NCI-H2171 treated with DMSO at 0.1 percent for 48 hours (cell line): ENCODE results near the gene KCP.

Experiments used
- DNase-seq: peaks from one replicate; lab custom pipeline; 2025; lab: John Stamatoyannopoulos, UW

KCP gene

DNA sequence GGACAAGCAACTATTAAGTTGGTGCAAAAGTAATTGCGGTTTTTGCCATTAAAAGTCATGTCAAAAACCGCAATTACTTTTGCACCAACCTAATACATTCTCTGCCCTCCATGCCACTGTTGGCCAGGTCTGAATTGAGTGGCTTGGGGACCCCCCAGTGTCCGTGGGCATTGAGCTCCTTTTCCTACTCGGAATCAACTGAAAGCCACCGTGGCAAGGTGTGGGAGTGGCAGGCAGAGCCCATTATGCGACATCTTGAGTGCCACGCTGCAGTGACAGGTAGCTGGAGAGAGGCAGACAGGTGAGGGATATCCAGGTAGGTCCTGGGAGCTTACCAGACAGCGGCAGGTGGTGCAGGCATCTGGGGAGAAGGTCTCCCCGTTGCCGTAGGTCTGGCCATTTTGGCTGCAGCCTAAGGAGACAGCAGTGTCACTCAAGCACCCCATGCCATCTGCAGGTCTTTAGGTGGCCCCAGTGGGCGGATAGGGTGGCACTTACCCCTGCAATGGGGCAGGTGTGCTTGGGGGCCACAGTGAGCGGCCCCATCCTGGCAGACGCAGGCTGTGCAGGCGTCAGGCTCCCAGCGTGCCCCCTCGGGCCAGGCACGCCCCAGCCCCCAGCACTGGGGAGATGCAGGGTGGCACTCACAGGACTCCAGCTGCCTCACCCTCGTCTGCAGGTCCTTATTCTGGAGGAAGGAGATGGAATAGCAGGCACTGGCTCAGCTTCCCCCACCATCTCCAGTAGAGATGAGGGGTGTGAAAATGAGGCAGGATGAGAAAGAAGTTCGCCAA lies 3.5 kb downstream of the KCP start:
- no peak for DNase-seq

DNA sequence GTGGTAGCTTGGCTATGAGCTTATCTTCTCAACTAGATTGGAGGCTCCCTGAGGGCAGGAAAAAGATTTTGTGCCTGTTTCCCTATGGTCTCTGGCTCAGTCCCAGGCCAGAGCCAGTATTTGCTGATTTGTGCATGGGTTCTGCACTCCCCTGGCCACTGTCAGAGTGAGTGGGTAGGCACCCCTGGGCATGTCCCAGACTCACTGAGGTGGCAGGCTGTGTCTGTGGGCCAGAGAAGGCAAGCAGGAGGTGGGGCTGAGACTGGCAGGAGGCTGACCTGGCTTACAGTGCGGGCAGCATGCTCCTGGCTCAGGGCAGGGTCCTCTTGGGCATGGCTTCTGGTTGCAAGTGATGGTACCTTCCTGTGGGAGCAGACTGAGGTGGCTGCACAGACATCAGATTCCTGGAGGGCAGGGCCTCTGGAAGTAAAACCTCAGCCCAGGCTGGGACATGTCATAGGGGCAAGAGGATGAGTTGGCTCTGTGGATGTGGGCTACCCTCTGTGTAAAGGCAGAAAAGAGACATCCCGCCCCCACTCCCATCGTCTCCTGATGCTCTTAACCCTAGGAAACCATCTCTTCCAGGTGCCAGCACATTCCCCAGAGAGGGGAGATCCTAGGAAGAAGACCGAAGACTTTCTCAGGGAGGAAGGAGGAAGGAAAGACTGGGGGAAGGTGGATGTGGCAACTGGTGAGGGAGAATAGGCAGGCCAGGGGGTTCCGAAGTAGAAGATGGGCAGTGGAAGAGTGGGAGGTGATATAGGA lies 4.3 kb downstream of the KCP start:
- DNase-seq: no peak

DNA sequence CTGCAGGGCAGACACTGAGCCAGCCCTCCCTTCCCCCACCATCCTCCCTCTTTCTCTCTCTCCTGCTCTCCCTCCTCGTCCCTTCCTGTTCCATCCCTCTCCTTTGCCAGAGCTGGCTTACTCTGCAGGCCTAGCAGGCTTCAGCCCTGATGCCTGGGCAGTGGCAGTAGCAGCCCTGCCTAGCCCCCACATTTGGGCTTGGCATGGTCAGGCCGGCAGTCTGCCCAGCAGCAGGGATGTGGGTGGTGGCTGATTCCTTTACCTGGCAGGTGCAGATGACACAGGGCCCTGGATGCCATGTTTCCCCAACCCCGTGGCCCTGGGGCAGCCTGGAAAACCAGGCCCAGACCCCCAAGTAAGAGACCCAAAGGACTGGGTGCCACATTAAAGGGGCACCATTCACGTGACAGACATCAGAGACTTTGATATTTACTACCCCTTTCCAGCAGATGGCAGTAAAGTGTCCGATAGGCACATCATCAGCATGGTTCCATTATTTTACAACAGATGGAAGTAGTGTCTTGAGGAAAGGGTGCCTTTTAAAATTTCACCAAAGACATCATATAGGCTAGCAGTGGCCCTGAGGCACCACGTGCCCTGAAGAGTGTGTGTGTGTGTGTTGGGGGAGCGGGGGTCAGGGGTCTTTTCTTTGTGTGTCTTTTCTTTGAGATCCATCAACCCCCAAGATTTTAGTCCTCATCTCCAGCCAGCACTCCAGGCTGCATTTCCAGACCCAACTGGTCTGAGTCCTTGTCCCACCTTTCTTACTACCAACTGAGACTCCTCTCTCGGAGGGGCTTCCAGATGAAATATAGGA lies 5.9 kb downstream of the KCP start:
- DNase-seq: peak; percentile 57

DNA sequence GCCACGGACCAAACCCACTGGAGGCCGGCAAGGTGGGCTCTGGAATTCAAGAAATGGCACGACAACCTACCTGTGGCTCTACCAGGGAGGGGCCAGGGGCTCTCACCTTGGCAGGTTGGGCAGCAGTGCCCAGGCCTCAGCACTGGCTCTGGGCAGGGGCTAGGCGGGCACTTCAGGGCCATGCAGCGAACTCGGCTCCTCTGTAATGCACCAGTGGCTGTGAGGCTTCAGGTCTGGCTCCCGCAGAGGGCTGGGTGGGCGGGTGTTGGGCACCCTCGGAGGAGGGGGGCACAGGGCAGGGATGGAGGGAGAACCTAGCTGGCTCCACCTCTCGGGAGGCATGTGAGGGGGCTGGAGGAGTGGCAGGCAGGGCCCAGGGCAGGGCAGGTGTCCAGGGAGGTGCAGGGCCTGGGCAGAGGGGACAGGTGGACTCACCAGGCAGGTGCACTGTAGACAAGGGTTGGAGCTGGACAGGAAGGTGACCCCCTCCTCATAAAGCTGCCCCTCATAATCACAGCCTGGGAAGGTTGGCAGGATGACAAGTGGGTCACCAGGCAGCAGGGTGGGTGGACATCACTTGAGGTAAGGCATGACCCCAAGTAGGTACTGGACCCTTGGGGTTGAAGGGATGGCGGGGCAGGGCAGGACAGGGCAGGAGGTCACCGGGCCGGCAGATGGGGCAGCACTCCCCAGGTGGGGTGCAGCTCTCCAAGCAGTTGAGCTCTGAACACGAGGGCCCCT lies 6.7 kb downstream of the KCP start:
- DNase-seq: no peak

DNA sequence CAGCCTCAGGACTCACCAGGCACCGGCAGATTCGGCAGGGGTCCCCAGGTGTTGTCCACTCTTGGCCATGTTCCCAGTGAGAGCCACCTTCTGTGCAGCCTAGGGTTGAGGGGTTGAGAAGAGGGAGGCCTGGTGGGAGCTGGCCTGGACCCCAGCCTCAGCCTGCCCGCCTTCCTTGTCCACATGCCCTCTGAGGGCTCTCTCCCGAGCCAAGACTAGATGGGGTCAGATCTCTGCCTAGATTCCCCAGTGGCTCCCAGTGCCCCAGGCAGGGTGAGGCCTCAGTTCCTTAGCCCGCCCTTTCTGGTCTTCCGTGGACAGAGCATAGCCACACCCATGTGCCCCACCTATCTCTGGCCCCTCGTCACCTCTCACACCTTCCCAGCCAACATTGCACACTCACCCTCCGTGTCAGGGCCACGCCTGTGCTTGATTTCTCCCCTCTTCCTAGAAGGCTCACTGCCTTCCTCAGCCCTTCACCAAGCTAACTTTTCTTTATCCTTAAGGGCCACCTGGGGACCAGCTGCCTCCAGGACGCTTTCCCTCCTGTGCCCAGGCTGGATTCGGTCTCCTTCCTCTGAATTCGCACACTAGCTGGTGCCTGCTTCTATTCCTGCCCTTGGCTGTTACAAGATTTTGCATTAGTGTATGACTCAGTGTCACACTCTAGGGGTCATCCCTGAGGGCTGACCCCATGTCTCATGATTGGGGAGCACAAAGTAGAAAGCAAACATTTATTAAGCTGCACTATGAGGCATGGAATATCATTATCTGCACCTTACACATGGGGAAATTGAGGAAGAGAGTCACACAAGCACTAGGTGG lies 7.5 kb downstream of the KCP start:
- no peak for DNase-seq

DNA sequence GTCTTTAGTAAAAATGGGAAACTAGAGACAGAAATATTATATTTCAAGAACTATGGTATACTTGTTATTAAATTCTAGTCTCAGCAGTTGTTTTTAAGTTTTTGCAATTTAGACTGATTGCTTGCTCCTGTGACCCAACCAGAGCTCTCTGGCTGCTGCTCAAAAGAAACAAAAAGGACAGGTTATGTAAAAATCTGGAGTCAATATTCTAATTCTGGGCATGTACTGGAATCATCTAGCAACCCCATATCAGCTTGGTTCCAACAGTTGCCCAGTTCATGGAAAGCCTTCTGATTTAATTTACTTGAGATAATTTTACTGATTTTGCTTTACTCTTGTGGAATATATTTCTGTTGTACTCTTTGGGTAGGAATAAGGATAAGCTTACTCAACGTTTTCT lies 10.3 kb downstream of the KCP start:
- DNase-seq: no peak

DNA sequence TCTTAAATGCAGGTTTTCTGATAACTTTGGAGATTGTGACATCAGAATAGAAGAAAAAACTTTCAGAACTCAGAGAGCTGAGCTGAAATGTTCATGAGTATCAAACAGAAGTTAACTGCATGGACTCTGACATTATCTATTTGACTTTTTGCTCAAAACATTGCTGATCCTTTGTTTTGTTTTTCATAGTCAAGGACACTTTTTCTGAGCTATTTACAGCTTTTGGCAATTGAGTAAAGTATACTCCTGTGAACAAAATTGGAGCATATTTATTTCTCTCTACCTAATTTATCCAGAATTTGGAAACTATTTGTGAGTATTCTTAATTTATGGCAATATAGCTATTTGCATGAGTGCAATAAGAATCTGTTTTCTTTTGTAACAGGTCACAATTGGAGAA lies 11.1 kb downstream of the KCP start:
- DNase-seq: no peak

DNA sequence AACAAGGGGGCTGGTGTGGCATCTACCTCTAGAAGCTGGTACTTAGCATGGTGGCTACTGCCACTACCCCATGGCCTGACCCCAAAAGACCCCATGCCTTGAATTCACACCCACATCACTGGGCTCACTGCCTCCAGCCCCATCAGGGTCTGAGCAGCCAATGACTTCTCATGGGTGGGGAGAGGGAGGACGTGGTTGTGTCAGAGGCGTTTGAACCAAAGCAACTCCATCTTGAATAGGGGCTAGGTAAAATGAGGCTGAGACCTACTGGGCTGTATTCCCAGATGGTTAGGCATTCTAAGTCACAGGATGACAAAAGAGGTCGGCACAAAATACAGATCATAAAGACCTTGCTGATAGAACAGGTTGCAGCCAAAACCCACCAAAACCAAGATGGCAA lies 15.2 kb downstream of the KCP start:
- DNase-seq: no peak

DNA sequence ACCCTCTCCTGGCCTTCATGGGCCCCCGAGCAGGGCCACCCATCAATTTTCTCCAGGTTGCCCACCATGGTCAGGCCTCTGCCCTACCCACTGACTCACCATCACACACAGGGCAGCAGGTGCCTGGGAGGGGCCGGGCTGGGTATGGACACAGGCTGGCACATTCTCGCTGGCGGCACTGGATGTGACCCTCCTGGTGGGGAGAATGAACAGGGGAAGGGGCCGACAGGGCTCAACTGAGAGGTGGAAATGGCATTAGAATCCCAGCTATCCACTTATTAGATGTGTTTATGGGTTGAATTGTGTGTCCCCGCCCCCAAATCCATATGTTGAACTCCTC lies 16.4 kb downstream of the KCP start:
- no peak for DNase-seq

DNA sequence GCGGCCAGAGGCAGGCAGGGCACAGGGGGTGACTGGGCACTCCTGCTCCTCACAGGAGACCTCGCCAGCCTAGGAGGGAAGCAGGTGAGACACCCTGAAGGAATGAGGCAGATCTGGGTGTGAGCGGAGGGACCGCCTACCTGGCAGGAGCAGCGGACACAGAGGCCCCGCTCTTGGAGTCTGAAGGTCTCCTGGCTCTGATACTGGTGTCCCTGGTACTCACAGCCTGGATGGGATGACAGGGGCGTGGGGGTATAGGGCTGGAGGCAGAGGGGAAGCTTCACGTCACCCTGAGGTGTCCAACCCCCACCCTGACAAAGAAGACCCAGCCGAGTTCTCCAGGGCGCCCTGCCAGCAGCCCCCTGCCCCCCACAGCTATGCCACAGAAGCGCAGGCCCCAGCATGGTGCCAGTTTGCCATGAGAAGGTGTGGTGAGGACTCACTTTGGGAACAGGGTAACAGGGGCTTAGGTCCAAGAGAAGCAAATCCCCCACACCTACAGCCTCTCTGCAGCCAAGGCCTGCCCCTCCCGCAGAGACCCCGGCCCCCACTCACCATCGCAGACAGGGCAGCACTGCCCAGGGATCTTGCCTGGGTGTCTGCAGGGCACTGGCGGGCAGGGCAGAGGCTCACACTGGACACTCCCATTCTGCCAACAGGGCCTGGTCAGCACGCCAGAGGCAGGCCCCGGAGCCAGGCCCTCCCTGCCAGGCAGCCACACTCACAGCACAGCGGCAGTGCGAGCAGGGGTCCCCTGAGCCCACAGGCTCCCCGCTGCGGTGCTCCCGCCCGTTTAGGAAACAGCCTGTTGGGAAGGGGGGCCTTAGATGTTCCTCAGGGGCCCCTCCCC lies 17.0 kb downstream of the KCP start:
- DNase-seq: no peak

DNA sequence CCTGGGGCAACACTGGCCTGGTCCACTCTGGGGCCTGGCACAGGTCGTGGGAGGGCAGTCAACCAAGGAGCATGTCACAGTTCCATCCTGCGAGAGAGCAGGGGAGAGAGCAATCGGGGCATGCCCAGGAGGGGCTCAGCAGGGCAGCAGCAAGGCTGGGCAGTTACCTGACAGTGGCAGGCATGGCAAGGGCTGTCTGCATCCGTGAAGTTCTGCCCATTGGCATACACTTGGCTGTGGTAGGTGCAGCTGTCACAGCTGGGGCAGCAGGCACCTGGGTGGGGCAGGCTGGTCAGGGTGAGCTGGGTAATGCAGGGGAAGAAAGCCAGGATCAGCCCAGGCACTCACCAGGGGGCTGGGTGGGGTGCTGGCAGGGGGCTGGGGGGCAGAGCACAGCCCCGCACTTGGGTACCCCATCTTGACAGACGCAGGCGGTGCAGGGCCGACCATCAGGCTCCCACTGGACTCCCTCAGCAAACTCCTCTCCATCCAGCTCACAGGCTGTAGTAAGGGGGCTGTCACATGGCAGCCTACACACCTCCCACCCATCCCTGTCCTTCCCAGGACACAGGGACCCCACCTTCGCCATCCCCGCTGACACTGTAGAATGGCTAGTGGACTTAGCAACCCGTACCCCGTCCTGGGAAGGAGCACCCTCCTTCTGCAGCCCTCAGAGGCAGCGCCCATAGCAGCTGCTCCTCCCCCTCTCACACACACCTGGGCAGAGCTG lies 17.8 kb downstream of the KCP start:
- DNase-seq: no peak

DNA sequence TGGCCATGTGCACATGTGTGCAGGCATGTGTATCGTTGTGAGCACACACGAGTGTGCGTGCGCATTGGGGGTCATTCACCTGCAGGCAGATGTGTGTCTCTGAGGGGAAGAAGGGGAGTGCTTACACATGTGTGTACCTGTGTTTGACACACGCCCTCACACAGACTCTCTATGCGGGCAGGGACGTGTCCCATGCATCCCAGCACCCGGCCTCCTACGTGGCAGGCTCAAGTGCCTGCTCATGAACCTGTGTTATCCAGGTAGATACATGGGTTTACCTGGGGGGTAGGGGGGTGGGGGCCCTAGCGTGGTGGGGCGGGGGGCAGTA lies 18.6 kb downstream of the KCP start:
- no peak for DNase-seq

DNA sequence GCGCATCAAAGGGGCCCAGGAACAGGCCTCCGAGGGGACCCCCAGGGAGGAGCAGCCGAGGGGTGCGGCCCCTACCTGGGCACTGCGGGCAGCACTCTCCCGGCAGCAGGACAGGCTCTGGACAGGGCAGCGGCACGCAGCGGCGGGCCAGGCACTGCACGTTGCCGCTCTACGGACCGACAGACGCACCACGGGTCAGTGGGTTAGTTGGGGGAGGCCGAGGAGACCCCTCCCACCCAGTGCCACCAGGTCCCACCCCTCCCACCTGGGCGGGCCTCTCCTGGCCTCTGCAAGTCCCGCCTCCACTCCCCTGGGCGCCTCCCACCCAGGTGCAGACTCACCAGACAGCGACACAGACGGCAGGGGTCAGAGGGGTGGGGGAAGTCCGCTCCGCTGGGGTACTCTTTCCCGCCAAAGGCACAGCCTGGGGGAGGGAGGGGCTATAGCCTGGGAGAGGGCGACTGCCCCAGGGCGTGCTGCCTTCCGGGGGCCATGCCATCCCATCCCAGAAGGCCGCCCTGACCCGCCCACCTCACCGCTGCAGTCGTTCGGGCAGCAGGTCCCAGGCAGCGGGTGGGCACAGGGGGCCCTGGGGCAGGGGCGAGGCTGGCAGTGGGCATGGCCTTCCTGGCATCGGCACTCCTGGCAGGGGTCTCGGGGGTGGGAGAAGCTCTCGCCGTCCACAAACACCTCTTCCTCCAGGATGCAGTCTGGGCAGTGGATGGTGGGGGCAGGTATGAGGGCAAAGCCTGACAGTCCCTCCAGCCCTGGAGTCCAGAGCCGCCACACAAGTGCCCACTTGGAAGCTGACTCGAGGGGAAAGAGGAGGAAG lies 19.2 kb downstream of the KCP start:
- DNase-seq: peak; percentile 33

DNA sequence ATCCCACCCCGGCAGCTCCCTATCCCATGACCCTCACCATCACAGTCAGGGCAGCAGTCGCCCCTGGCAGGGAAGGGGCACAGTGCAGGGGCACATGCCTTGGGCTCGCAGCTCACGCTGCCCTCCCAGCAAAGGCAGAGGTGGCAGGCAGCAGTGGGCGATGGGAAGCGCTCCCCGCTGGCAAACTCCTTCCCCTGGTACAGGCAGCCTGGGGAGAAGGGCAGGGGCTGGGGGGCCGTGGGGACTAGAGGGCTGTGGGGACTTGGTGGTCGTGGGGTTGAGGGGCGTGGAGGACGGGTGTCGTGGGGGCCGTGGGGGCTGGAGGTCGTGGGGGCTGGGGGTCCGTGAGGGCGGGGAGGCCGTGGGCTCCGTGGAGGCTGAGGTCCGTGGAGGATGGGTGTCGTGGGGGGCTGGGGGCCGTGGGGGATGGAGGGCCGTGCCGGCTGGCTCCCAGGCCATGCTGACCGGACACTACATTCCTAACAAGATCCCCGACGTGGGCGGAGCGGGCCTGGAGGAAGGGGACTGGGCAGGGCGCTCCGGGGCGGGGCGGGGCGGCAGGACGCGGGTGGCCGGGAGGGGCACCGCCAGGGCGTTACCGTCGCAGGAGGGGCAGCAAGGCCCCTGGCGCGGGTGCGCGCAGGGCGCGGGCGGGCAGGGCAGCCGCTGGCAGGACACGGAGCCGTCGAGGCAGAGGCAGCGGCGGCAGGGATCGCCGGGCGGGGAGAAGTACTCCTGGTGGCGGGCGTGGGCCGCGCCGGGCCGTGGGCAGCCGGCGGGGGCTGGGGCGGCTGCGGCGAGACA lies 20.0 kb downstream of the KCP start:
- no peak for DNase-seq

DNA sequence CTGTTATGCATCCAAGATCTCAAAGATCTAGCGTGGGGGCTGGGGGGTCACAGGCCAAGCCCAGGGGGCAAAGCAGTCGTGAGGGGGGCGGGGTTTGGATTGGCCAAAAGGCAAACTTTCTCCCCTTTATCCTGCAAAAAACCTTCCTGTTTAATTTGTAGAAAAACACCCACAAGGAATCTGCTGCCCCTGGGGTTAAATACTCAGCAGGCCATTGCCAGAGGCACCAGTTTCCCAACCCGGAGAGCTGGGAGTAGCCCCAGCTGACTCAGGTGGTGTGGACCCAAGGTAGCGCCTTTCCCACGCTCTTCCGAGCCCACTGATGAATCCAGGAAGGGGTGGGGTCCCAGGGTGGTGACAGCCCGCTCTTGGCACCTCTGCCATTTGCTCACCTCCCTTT lies 21.4 kb downstream of the KCP start:
- DNase-seq: no peak

DNA sequence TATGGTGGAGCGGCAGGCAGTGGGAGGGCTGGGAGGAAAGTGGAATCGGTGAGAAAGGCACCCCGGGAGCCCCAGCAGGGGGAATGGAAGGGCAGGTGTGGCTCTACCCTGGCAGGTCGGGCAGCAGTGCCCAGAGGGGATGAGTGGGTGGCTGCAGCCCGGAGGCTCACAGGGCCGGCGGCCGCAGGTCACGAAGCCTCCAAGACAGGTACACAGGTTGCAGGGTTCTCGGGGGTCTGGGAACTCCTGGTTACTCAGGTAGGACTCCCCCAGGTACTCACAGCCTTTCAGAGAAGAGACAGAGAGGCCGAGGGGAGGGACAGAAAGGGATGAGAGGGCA lies 21.8 kb downstream of the KCP start:
- DNase-seq: no peak

DNA sequence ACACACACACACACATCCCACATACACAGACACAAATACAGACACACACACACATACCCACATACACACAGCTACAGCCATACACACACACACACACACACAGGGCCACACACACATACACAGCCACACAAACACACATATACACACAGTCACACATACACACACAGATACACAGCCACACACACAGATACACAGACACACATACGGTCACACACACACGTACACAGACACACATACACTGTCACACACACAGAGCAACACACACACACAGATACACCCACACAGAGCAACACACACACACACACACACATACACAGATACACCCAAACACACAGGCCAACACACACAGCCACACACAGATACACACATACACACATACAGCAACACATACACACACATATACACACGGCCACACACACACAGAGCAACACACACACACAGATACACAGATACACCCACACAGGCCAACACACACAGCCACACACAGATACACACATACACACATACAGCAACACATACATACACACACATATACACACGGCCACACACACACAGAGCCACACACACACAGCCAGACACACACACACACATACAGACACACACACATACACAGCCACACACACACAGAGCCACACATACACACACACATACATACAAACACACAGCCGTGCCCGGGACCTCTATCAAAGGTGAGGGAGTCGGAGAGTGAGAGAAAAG lies 22.3 kb downstream of the KCP start:
- DNase-seq: no peak
